ENCODE results near the gene LRCOL1.

LRCOL1 gene

GRCh38 chr12:132617822-132618682, 7.7 kb upstream of the LRCOL1 start:
- DNase-seq (ENCODE audit: low spot score): no peak
- Mint-ChIP-seq H3K9me3 (peaks cover 11% of the 10 kb centered on the region), H3K4me3 (no peak overlapping the region), H3K4me1 (ENCODE audit: low read depth) (peaks cover 5% of the 10 kb centered on the region), H3K27ac (peak overlapping the region; percentile 57), H3K27me3 (ENCODE audit: low read depth) (peaks cover 21% of the 10 kb centered on the region), H3K36me3 (ENCODE audit: low read depth) (peaks cover 8% of the 10 kb centered on the region)

GRCh38 chr12:132617135-132617701, 6.8 kb upstream of the LRCOL1 start:
- Mint-ChIP-seq H3K27ac (no peak overlapping the region), H3K4me3 (no peak overlapping the region), H3K9me3 (peaks cover 11% of the 10 kb centered on the region)

GRCh38 chr12:132615579-132616038, 5.2 kb upstream of the LRCOL1 start:
- no peaks in the 10 kb centered on the region for H3K4me1 Mint-ChIP-seq (ENCODE audit: low read depth)
- no peak for DNase-seq (ENCODE audit: low spot score)
- peaks cover 11% of the 10 kb centered on the region for H3K9me3 Mint-ChIP-seq
- H3K27me3 Mint-ChIP-seq (ENCODE audit: low read depth): peaks cover 27% of the 10 kb centered on the region
- H3K27ac Mint-ChIP-seq: no peak overlapping the region
- peaks cover 3% of the 10 kb centered on the region for H3K36me3 Mint-ChIP-seq (ENCODE audit: low read depth)
- H3K4me3 Mint-ChIP-seq: no peak overlapping the region

More at GRCh38 chr12:132617135-132617701, 6.8 kb upstream of the LRCOL1 start:
- DNase-seq (ENCODE audit: low spot score): no peak
- peaks cover under 1% of the 10 kb centered on the region for H3K4me1 Mint-ChIP-seq (ENCODE audit: low read depth)
- H3K27me3 Mint-ChIP-seq (ENCODE audit: low read depth): peaks cover 21% of the 10 kb centered on the region
- H3K36me3 Mint-ChIP-seq (ENCODE audit: low read depth): peaks cover 3% of the 10 kb centered on the region

- H3K27ac Mint-ChIP-seq: no peak overlapping the region
- peaks cover 3% of the 10 kb centered on the region for H3K36me3 Mint-ChIP-seq (ENCODE audit: low read depth)
- H3K4me3 Mint-ChIP-seq: no peak overlapping the region
- peaks cover 11% of the 10 kb centered on the region for H3K9me3 Mint-ChIP-seq
- no peaks in the 10 kb centered on the region for H3K4me1 Mint-ChIP-seq (ENCODE audit: low read depth)
- H3K27me3 Mint-ChIP-seq (ENCODE audit: low read depth): peaks cover 30% of the 10 kb centered on the region
- DNase-seq (ENCODE audit: low spot score): peak; percentile 66
Observed at GRCh38 chr12:132614861-132615578, 4.6 kb upstream of the LRCOL1 start.

GRCh38 chr12:132614029-132614428, 3.6 kb upstream of the LRCOL1 start:
- DNase-seq (ENCODE audit: low spot score): no peak
- Mint-ChIP-seq H3K27me3 (ENCODE audit: low read depth) (peaks cover 38% of the 10 kb centered on the region), H3K4me3 (no peak overlapping the region), H3K27ac (no peak overlapping the region), H3K36me3 (ENCODE audit: low read depth) (peaks cover 3% of the 10 kb centered on the region), H3K4me1 (ENCODE audit: low read depth) (no peaks in the 10 kb centered on the region), H3K9me3 (peaks cover 11% of the 10 kb centered on the region)

GRCh38 chr12:132611620-132612019, 1.2 kb upstream of the LRCOL1 start:
- Mint-ChIP-seq H3K4me1 (ENCODE audit: low read depth) (no peaks in the 10 kb centered on the region), H3K27ac (no peak overlapping the region), H3K36me3 (ENCODE audit: low read depth) (no peaks in the 10 kb centered on the region), H3K4me3 (no peak overlapping the region), H3K9me3 (no peaks in the 10 kb centered on the region), H3K27me3 (ENCODE audit: low read depth) (peaks cover 38% of the 10 kb centered on the region)
- DNase-seq (ENCODE audit: low spot score): no peak

GRCh38 chr12:132610866-132611602, 652 bp upstream of the LRCOL1 start:
- Mint-ChIP-seq H3K4me3 (no peak overlapping the region), H3K36me3 (ENCODE audit: low read depth) (no peaks in the 10 kb centered on the region), H3K27me3 (ENCODE audit: low read depth) (peaks cover 40% of the 10 kb centered on the region), H3K4me1 (ENCODE audit: low read depth) (no peaks in the 10 kb centered on the region), H3K9me3 (no peaks in the 10 kb centered on the region), H3K27ac (no peak overlapping the region)
- no peak for DNase-seq (ENCODE audit: low spot score)

- H3K36me3 Mint-ChIP-seq (ENCODE audit: low read depth): no peaks in the 10 kb centered on the region
- H3K4me1 Mint-ChIP-seq (ENCODE audit: low read depth): no peaks in the 10 kb centered on the region
- no peak for DNase-seq (ENCODE audit: low spot score)
- peaks cover 41% of the 10 kb centered on the region for H3K27me3 Mint-ChIP-seq (ENCODE audit: low read depth)
- H3K4me3 Mint-ChIP-seq: no peak overlapping the region
- H3K9me3 Mint-ChIP-seq: no peaks in the 10 kb centered on the region
- no peak overlapping the region for H3K27ac Mint-ChIP-seq
Observed at GRCh38 chr12:132608231-132609171, 1.9 kb downstream of the LRCOL1 start.

- H3K4me3 Mint-ChIP-seq: no peak overlapping the region
- no peaks in the 10 kb centered on the region for H3K9me3 Mint-ChIP-seq
- peaks cover 52% of the 10 kb centered on the region for H3K27me3 Mint-ChIP-seq (ENCODE audit: low read depth)
Observed at GRCh38 chr12:132606927-132607326, 3.5 kb downstream of the LRCOL1 start.

GRCh38 chr12:132606466-132606865, 3.9 kb downstream of the LRCOL1 start:
- Mint-ChIP-seq H3K4me1 (ENCODE audit: low read depth) (no peaks in the 10 kb centered on the region), H3K36me3 (ENCODE audit: low read depth) (no peaks in the 10 kb centered on the region), H3K9me3 (no peaks in the 10 kb centered on the region), H3K27me3 (ENCODE audit: low read depth) (peaks cover 56% of the 10 kb centered on the region), H3K4me3 (no peak overlapping the region), H3K27ac (no peak overlapping the region)
- no peak for DNase-seq (ENCODE audit: low spot score)

More at GRCh38 chr12:132606927-132607326, 3.5 kb downstream of the LRCOL1 start:
- no peak for DNase-seq (ENCODE audit: low spot score)
- H3K27ac Mint-ChIP-seq: no peak overlapping the region
- no peaks in the 10 kb centered on the region for H3K36me3 Mint-ChIP-seq (ENCODE audit: low read depth)
- H3K4me1 Mint-ChIP-seq (ENCODE audit: low read depth): no peaks in the 10 kb centered on the region

GRCh38 chr12:132605892-132606291, 4.5 kb downstream of the LRCOL1 start:
- no peaks in the 10 kb centered on the region for H3K36me3 Mint-ChIP-seq (ENCODE audit: low read depth)
- DNase-seq (ENCODE audit: low spot score): no peak
- no peak overlapping the region for H3K4me3 Mint-ChIP-seq
- H3K27me3 Mint-ChIP-seq (ENCODE audit: low read depth): peaks cover 57% of the 10 kb centered on the region
- no peaks in the 10 kb centered on the region for H3K9me3 Mint-ChIP-seq
- no peak overlapping the region for H3K27ac Mint-ChIP-seq
- H3K4me1 Mint-ChIP-seq (ENCODE audit: low read depth): no peaks in the 10 kb centered on the region

GRCh38 chr12:132604668-132605441, 5.5 kb downstream of the LRCOL1 start:
- no peak for DNase-seq (ENCODE audit: low spot score)
- H3K27ac Mint-ChIP-seq: no peak overlapping the region
- H3K4me1 Mint-ChIP-seq (ENCODE audit: low read depth): peaks cover 3% of the 10 kb centered on the region
- no peaks in the 10 kb centered on the region for H3K36me3 Mint-ChIP-seq (ENCODE audit: low read depth)
- H3K9me3 Mint-ChIP-seq: no peaks in the 10 kb centered on the region
- H3K4me3 Mint-ChIP-seq: no peak overlapping the region
- H3K27me3 Mint-ChIP-seq (ENCODE audit: low read depth): peaks cover 59% of the 10 kb centered on the region

Data from T-helper 2 cell treated with Interferon-gamma antibody and Interleukin-4, amounts not matched to agents 5 μg/mL and 100 μg/mL, for 36 hours (primary cell).